ENCODE data around the gene TSPAN15. TPM values are rescaled to one million over a fixed set of nuclear protein-coding genes. Genes with fewer than 3 reads are reported as not detected.

TSPAN15 gene
- total RNA-seq, 1 donor from 2014 or later: 103 TPM

- DNase-seq (ENCODE audit: low spot score) (no peak), ATAC-seq (no peak)
- intact Hi-C loops (cut with DNase I): no loop called here
Measured at GRCh38 chr10:69459893-69460575, 8.8 kb downstream of the TSPAN15 start.

- intact Hi-C loops (cut with DNase I): no loop called here
- DNase-seq (ENCODE audit: low spot score): no peak
- peak; percentile 29 for ATAC-seq
Measured at GRCh38 chr10:69460576-69461242, 9.4 kb downstream of the TSPAN15 start.

GRCh38 chr10:69461243-69462025 is 10.2 kb downstream of the TSPAN15 start:
- ATAC-seq (peak; percentile 27), DNase-seq (ENCODE audit: low spot score) (no peak)
- intact Hi-C loops (cut with DNase I): no loop called here

- no peak for DNase-seq (ENCODE audit: low spot score)
- intact Hi-C loops (cut with DNase I): no loop called here
- no peak for ATAC-seq
Measured at GRCh38 chr10:69463886-69464285, 12.6 kb downstream of the TSPAN15 start.

GRCh38 chr10:69464401-69464800 is 13.1 kb downstream of the TSPAN15 start:
- intact Hi-C loops (cut with DNase I): no loop called here
- DNase-seq (ENCODE audit: low spot score): no peak

GRCh38 chr10:69464801-69465401 is 13.6 kb downstream of the TSPAN15 start:
- ATAC-seq (peak; percentile 39), DNase-seq (ENCODE audit: low spot score) (no peak)
- intact Hi-C loops (cut with DNase I): no loop called here

More at GRCh38 chr10:69464401-69464800, 13.1 kb downstream of the TSPAN15 start:
- ATAC-seq: no peak

- no peak for ATAC-seq
- intact Hi-C loops (cut with DNase I): no loop called here
- DNase-seq (ENCODE audit: low spot score): no peak
Measured at GRCh38 chr10:69465457-69466157, 14.3 kb downstream of the TSPAN15 start.

GRCh38 chr10:69466158-69466490 is 14.9 kb downstream of the TSPAN15 start:
- DNase-seq (ENCODE audit: low spot score) (no peak), ATAC-seq (no peak)
- intact Hi-C loops (cut with DNase I): no loop called here

GRCh38 chr10:69466689-69467088 is 15.4 kb downstream of the TSPAN15 start:
- intact Hi-C loops (cut with DNase I): no loop called here
- no peak for ATAC-seq

GRCh38 chr10:69467928-69468750 is 16.9 kb downstream of the TSPAN15 start:
- intact Hi-C loops (cut with DNase I): no loop called here
- ATAC-seq (no peak), DNase-seq (ENCODE audit: low spot score) (no peak)

More at GRCh38 chr10:69466689-69467088, 15.4 kb downstream of the TSPAN15 start:
- DNase-seq (ENCODE audit: low spot score): no peak

- intact Hi-C loops (cut with DNase I): no loop called here
- DNase-seq (ENCODE audit: low spot score) (no peak), ATAC-seq (no peak)
Measured at GRCh38 chr10:69468751-69469089, 17.5 kb downstream of the TSPAN15 start.

- ATAC-seq: no peak
- intact Hi-C loops (cut with DNase I): no loop called here
Measured at GRCh38 chr10:69469976-69470375, 18.7 kb downstream of the TSPAN15 start.

GRCh38 chr10:69470463-69471384 is 19.5 kb downstream of the TSPAN15 start:
- no peak for DNase-seq (ENCODE audit: low spot score)
- ATAC-seq: no peak
- intact Hi-C loops (cut with DNase I): no loop called here

More at GRCh38 chr10:69469976-69470375, 18.7 kb downstream of the TSPAN15 start:
- no peak for DNase-seq (ENCODE audit: low spot score)

GRCh38 chr10:69472142-69472541 is 20.9 kb downstream of the TSPAN15 start:
- DNase-seq (ENCODE audit: low spot score) (no peak), ATAC-seq (no peak)
- intact Hi-C loops (cut with DNase I): no loop called here

- intact Hi-C loops (cut with DNase I): no loop called here
- peak; percentile 31 for ATAC-seq
- DNase-seq (ENCODE audit: low spot score): no peak
Measured at GRCh38 chr10:69472544-69472943, 21.3 kb downstream of the TSPAN15 start.

GRCh38 chr10:69473304-69473990 is 22.2 kb downstream of the TSPAN15 start:
- intact Hi-C loops (cut with DNase I): no loop called here
- DNase-seq (ENCODE audit: low spot score) (no peak), ATAC-seq (peak; percentile 16)
